PC-3 (cell line): Measurements from ENCODE around the gene CPEB3. TPM values are rescaled to one million over a fixed set of nuclear protein-coding genes. Genes with fewer than 3 reads are reported as not detected.
"Not testable (repeated sequence)": the region's sequence is repeated elsewhere in the genome, so short reads cannot be mapped to it uniquely, and the experiment has no call there.

Experiments used
- ATAC-seq: fragments of 200-7000 bp; cut with Tn5 transposase; 2 replicates; pipeline ENCODE4 v1.9.1; 2020; ENCODE audit warnings: mild to moderate bottlenecking, moderate library complexity
- BruUV-seq: library from RNA; stranded (reverse); fragments of 400-500 nt; replicated peaks from 2 replicates; lab custom pipeline; 2021; lab: Mats Ljungman, UMichigan
- CTCF ChIA-PET: fragments of 300-600 bp; sonication (Branson Sonifier 250); formaldehyde crosslinking; loops from one replicate; lab custom pipeline; 2022; ENCODE audit warnings: antibody characterized with exemption; lab: Charles Lee
- POLR2A ChIA-PET: fragments of 300-600 bp; sonication (Branson Sonifier 250); formaldehyde crosslinking; loops from one replicate; lab custom pipeline; 2022; ENCODE audit warnings: antibody characterized with exemption; ENCODE audit not compliant: unreplicated experiment; lab: Charles Lee
- DNase-seq: peaks from one replicate; pipeline ENCODE4 v3.0.0-alpha.2; 2015
- H2AFZ ChIP-seq: fragments of 300-600 bp; sonication (generic); 2 replicates; pipeline ENCODE4 v1.6.0; 2016; ENCODE audit warnings: antibody characterized with exemption, low read length
- H3F3A ChIP-seq: fragments of 300-600 bp; sonication (generic); one replicate; pipeline ENCODE4 v1.6.0; 2017; ENCODE audit warnings: antibody characterized with exemption, low read length, control low read depth, mild to moderate bottlenecking; ENCODE audit not compliant: unreplicated experiment
- H3K27ac ChIP-seq: fragments of 300-600 bp; sonication (generic); 2 replicates; pipeline ENCODE4 v1.5.1; 2016; ENCODE audit warnings: mild to moderate bottlenecking, low read length
- H3K27me3 ChIP-seq: fragments of 300-600 bp; sonication (generic); 2 replicates; pipeline ENCODE4 v1.6.1; 2016; ENCODE audit warnings: low read length, mixed read lengths
- H3K36me3 ChIP-seq: fragments of 300-600 bp; sonication (generic); 2 replicates; pipeline ENCODE4 v1.6.1; 2016; ENCODE audit warnings: low read depth, mixed run types, low read length, mixed read lengths
- H3K4me1 ChIP-seq: fragments of 300-600 bp; sonication (generic); 2 replicates; pipeline ENCODE4 v1.5.1; 2016; ENCODE audit warnings: low read length; ENCODE audit not compliant: insufficient read depth
- H3K4me2 ChIP-seq: fragments of 300-600 bp; sonication (generic); 2 replicates; pipeline ENCODE4 v1.6.0; 2016; ENCODE audit warnings: low read length
- H3K4me3 ChIP-seq: fragments of 300-600 bp; sonication (generic); 2 replicates; pipeline ENCODE4 v1.5.1; 2016; ENCODE audit warnings: mild to moderate bottlenecking, low read length, mixed read lengths
- H3K79me2 ChIP-seq: fragments of 300-600 bp; sonication (generic); 2 replicates; pipeline ENCODE4 v1.6.1; 2017; ENCODE audit warnings: low read length, mixed read lengths
- H3K9ac ChIP-seq: fragments of 300-600 bp; sonication (generic); 2 replicates; pipeline ENCODE4 v1.6.0; 2016; ENCODE audit warnings: mild to moderate bottlenecking, low read length
- H3K9me2 ChIP-seq: fragments of 300-600 bp; sonication (generic); replicated peaks from 2 replicates; pipeline ENCODE4 v1.6.1; 2016; ENCODE audit warnings: mixed run types, low read length, mixed read lengths
- H3K9me3 ChIP-seq: fragments of 300-600 bp; sonication (generic); 2 replicates; pipeline ENCODE4 v1.6.1; 2016; ENCODE audit warnings: low read length, mixed read lengths
- H4K20me1 ChIP-seq: fragments of 300-600 bp; sonication (generic); 2 replicates; pipeline ENCODE4 v1.6.1; 2016; ENCODE audit warnings: low read length, mixed read lengths
- EZH2 ChIP-seq: fragments of 300-600 bp; sonication (generic); IDR thresholded peaks from one replicate; pipeline ENCODE4 v1.6.1; 2017; ENCODE audit warnings: antibody characterized with exemption, mild to moderate bottlenecking, low read length; ENCODE audit not compliant: unreplicated experiment
- EZH2phosphoT487 ChIP-seq: fragments of 300-600 bp; sonication (generic); IDR thresholded peaks from 2 replicates; pipeline ENCODE4 v1.6.1; 2018; ENCODE audit warnings: mild to moderate bottlenecking, antibody characterized with exemption, low read length, borderline replicate concordance
- intact Hi-C: fragments of 100-400 bp; cut with micrococcal nuclease; formaldehyde crosslinking; loops from 2 replicates; pipeline ENCODE4 v1.9.0; 2023
- total RNA-seq: library from RNA; depleted of rRNA; stranded (reverse); fragments of >200 nt; gene quantifications from 2 replicates; pipeline ENCODE4 v1.2.3, GENCODE V29; 2014
- TF ChIP-seq, protein P1 (sequence below): fragments of 300-600 bp; sonication (generic); conservative IDR thresholded peaks from 2 replicates; pipeline ENCODE4 v1.5.1; 2017; ENCODE audit warnings: antibody characterized with exemption, low read depth, mild to moderate bottlenecking, low read length

The CPEB3 gene
- total RNA-seq, 1 experiment from 2014 or later: 0.80 TPM

DNA sequence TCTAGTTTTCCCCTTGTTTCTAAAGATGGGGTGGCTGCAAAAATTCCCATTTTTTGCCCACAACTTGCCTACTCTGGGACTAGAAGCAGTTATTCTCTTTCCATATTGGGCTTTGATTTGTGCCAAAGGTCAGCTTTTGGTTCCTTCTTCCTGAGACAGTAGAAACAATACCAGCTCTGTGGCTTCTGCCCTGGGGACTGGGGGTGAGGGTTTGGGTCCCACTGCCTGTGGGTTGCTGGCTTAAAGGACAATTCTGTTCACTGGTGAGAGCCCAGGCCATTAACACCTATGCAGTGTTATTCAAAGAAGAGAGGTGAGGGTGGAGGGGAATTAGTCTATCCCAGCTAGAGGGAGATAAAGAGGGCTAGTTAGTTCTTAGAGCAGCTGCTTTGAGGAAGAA lies 171.5 kb downstream of the CPEB3 start:
- BruUV-seq: no TSS peak

DNA sequence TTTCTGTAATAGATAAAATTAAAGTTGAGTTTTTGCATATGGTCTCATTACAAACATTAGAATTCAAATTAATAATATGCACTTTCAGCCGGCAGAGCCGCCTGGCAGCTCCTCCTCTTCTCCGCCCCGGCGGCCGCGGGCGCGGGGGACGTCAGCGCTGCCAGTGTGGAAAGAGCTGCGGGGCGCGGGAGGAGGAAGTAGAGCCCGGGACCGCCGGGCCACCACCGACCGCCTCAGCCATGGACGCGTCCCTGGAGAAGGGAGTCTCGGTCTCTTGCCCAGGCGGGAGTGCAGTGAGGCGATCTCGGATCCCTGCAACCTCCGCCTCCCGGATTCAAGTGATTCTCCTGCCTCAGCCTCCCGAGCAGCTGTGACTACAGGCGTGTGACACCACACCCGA lies 176.0 kb downstream of the CPEB3 start:
- peaks cover 15% of the 10 kb centered on the region for H3K4me1 ChIP-seq
- H3K9me3 ChIP-seq, H3K79me2 ChIP-seq, H3F3A ChIP-seq, H4K20me1 ChIP-seq, CTCF ChIA-PET, BruUV-seq, H3K9me2 ChIP-seq, H3K36me3 ChIP-seq, H3K9ac ChIP-seq, H3K27ac ChIP-seq, H3K4me3 ChIP-seq, DNase-seq, intact Hi-C loops, H2AFZ ChIP-seq, ATAC-seq, H3K4me2 ChIP-seq, H3K27me3 ChIP-seq, POLR2A ChIA-PET: not testable (repeated sequence)

More for the DNA sequence above, 171.5 kb downstream of the CPEB3 start:
- DNase-seq (no peak), ATAC-seq (no peak)
- Histone ChIP-seq H3K4me1 (peaks cover 26% of the 10 kb centered on the region), H2AFZ (no peak overlapping the region), H3K27ac (no peak overlapping the region), H3K9ac (no peak overlapping the region), H3K4me3 (no peak overlapping the region), H3K79me2 (no peaks in the 10 kb centered on the region), H3K9me3 (no peaks in the 10 kb centered on the region), H3K27me3 (no peaks in the 10 kb centered on the region), H3F3A (no peaks in the 10 kb centered on the region), H3K9me2 (no peaks in the 10 kb centered on the region), H3K36me3 (no peaks in the 10 kb centered on the region), H3K4me2 (no peak overlapping the region), H4K20me1 (no peaks in the 10 kb centered on the region)
- intact Hi-C loops: no loop called here
- no peak for TF ChIP-seq EZH2
- TF ChIP-seq, protein P1, sequence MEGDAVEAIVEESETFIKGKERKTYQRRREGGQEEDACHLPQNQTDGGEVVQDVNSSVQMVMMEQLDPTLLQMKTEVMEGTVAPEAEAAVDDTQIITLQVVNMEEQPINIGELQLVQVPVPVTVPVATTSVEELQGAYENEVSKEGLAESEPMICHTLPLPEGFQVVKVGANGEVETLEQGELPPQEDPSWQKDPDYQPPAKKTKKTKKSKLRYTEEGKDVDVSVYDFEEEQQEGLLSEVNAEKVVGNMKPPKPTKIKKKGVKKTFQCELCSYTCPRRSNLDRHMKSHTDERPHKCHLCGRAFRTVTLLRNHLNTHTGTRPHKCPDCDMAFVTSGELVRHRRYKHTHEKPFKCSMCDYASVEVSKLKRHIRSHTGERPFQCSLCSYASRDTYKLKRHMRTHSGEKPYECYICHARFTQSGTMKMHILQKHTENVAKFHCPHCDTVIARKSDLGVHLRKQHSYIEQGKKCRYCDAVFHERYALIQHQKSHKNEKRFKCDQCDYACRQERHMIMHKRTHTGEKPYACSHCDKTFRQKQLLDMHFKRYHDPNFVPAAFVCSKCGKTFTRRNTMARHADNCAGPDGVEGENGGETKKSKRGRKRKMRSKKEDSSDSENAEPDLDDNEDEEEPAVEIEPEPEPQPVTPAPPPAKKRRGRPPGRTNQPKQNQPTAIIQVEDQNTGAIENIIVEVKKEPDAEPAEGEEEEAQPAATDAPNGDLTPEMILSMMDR: no peak
- no peak for TF ChIP-seq EZH2phosphoT487
- ChIA-PET POLR2A (no interaction called here), CTCF (interaction anchor here (0.6 kb wide), 1 partner anchor 233 kb away, joined by 3 read pairs; no protein-coding TSS in a partner anchor)

DNA sequence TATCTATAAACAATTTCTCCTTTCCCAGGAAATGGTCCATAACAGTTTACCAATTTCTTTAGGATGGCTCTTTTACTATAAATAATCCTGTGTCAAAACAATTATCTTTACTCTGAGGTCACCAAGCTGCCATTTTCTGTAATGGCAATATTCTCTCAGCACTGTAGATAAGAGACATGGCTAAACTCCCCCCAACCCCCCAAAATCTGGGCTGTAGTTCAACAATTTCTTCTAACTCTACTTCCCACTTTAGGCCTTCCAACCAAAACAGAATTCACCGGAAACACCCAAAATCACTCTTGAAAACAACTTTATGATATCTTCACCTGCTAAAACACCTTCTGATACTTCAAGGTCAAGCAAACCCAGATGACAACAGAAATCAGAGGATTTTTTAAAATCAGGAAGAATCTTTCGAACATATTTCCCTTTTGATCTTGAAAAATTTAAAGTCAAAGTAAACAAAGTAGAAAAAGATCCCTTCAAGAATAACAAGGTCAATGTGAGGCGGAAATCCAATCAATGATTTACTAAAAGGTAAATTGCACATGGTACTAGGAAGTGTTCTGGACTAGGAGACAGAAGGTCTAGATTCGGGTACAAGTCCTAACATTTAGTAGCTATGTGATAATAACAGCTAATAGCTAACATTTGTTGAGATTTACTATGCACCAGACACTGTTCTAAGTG lies 176.8 kb downstream of the CPEB3 start:
- Histone ChIP-seq H3K4me3 (no peak overlapping the region), H3K9ac (no peak overlapping the region), H3K9me3 (no peaks in the 10 kb centered on the region), H3K4me2 (no peak overlapping the region), H3K36me3 (no peaks in the 10 kb centered on the region), H3F3A (no peaks in the 10 kb centered on the region), H4K20me1 (no peaks in the 10 kb centered on the region), H3K79me2 (no peaks in the 10 kb centered on the region), H3K4me1 (peaks cover 15% of the 10 kb centered on the region), H2AFZ (no peak overlapping the region), H3K27ac (no peak overlapping the region), H3K27me3 (no peaks in the 10 kb centered on the region), H3K9me2 (no peaks in the 10 kb centered on the region)
- ChIA-PET POLR2A (no interaction called here), CTCF (no interaction called here)
- ATAC-seq (no peak), DNase-seq (no peak)
- TF ChIP-seq, protein P1: no peak
- TF ChIP-seq EZH2phosphoT487: no peak
- no peak for TF ChIP-seq EZH2
- intact Hi-C loops: no loop called here
- BruUV-seq: no TSS peak
